Progenitor cell of endocrine pancreas (in vitro differentiated cells): ENCODE measurements around the gene PRDM7. TPM values are rescaled to one million over a fixed set of nuclear protein-coding genes. Genes with fewer than 3 reads are reported as not detected.
"Not testable (repeated sequence)": the region's sequence is repeated elsewhere in the genome, so short reads cannot be mapped to it uniquely, and the experiment has no call there.

ENCODE experiments used
- DNase-seq: peaks from one replicate; pipeline ENCODE4 v3.0.0; 2021; ENCODE audit warnings: low spot score; ENCODE audit not compliant: unreplicated experiment
- H3K27ac Mint-ChIP-seq: 2 replicates; pipeline ENCODE4 v1.8.0; 2021; ENCODE audit warnings: mild to moderate bottlenecking, moderate library complexity, mixed read lengths
- H3K27me3 Mint-ChIP-seq: 2 replicates; pipeline ENCODE4 v1.8.0; 2021; ENCODE audit warnings: mixed read lengths
- H3K36me3 Mint-ChIP-seq: 2 replicates; pipeline ENCODE4 v1.8.0; 2022; ENCODE audit warnings: mixed read lengths; ENCODE audit not compliant: insufficient read depth
- H3K4me1 Mint-ChIP-seq: 2 replicates; pipeline ENCODE4 v1.8.0; 2021; ENCODE audit warnings: low read depth, mixed read lengths
- H3K4me3 Mint-ChIP-seq: 2 replicates; pipeline ENCODE4 v1.8.0; 2021; ENCODE audit warnings: low read depth, mild to moderate bottlenecking, moderate library complexity, mixed read lengths
- H3K9me3 Mint-ChIP-seq: 2 replicates; pipeline ENCODE4 v1.8.0; 2021; ENCODE audit warnings: low read depth, mixed read lengths
- CTCF ChIP-seq: fragments of 200-600 bp; sonication (generic); IDR thresholded peaks from one replicate; pipeline ENCODE4 v1.5.0; 2021; ENCODE audit warnings: antibody characterized with exemption, mild to moderate bottlenecking; ENCODE audit not compliant: unreplicated experiment
- total RNA-seq: library from RNA; stranded (reverse); gene quantifications from 2 replicates; pipeline ENCODE4 v1.2.1, GENCODE V29; 2021

The PRDM7 gene
- total RNA-seq, 1 donor from 2014 or later, result not detected

DNA sequence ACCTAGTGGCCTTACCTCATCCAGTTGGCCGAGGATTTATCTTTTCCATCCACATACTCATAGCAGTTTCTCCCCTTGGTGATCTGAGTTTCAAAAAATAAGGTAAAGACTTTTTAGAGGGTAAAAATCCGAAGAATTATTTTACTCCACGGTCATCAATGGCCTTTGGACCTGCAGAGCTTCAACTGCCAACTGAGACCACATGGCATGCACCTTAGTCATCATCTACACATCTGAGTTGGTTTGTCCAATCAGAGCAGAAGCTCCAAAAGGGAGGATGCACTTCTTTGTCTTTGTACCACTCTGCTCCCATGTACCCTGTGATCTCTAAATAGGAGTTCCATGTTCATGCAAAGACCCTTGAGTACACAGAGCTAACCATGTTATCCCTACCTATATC, 15.7 kb downstream of the PRDM7 start:
- no peak for TF ChIP-seq CTCF
- H3K4me1 Mint-ChIP-seq, result no peaks in the 10 kb centered on the region
- H3K36me3 Mint-ChIP-seq, result no peaks in the 10 kb centered on the region
- DNase-seq, result no peak
- no peak overlapping the region for H3K4me3 Mint-ChIP-seq
- no peak overlapping the region for H3K27ac Mint-ChIP-seq
- no peaks in the 10 kb centered on the region for H3K9me3 Mint-ChIP-seq
- H3K27me3 Mint-ChIP-seq, result peaks cover 37% of the 10 kb centered on the region

DNA sequence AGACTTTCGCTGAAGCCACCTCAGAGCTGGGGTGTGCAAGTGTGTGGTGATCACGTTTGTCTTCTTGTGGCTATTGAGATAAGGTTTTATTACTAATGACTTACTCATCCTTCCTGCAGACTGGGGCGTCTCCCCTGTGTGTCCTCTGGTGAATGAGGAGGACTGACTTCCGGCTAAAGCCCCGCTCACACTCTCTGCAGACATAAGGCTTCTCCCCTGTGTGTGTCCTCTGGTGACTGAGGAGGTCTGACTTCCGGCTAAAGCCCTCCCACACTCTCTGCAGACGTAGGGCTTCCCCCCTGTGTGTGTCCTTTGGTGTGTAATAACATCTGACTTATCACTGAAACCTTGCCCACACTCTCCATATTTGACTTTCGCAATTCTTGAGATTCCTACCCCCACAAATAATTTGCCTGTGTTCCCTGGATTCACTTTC, 19.4 kb downstream of the PRDM7 start:
- Mint-ChIP-seq H3K27ac (no peak overlapping the region), H3K4me3 (no peak overlapping the region), H3K27me3 (peaks cover 27% of the 10 kb centered on the region), H3K9me3 (peaks cover 20% of the 10 kb centered on the region), H3K36me3 (peaks cover 2% of the 10 kb centered on the region), H3K4me1 (no peaks in the 10 kb centered on the region)
- DNase-seq, result no peak
- no peak for TF ChIP-seq CTCF

DNA sequence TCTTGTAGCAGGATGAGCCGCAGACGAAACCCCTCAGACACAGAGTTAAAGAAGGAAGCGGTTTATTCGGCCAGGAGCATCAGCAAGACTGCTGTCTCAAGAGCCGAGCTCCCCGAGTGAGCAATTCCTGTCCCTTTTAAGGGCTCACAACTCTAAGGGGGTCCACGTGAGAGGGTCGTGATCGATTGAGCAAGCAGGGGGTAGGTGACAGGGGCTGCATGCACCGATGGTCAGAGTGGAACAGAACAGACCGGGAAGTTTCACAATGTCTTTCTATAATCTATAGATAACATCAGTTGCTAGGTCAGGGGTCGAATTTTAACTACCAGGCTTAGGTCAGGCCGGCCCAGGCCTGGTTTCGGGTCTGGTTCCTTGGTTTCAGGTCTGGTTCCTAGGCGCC, 20.6 kb downstream of the PRDM7 start:
- not testable (repeated sequence) for DNase-seq, H3K36me3 Mint-ChIP-seq, H3K4me3 Mint-ChIP-seq, H3K4me1 Mint-ChIP-seq, H3K27ac Mint-ChIP-seq
- peaks cover 20% of the 10 kb centered on the region for H3K9me3 Mint-ChIP-seq
- H3K27me3 Mint-ChIP-seq, result peaks cover 23% of the 10 kb centered on the region

DNA sequence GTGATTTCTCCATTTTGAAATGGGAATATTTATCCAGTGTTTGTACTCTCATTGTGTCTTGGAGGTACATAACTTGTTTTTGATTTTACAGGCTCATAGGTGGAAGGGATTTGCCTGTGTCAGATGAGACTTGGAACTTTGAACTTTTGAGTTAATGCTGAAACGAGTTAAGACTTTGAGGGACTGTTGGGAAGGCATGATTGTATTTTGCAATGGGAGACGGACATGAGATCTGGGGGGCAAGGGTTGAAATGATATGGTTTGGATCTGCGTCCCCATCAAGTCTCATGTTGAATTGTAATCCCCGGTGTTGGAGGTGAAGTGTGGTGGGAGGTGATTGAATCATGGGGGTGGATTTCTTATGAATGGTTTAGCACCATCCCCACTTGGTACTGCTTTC, 21.8 kb downstream of the PRDM7 start:
- no peak for DNase-seq
- H3K27me3 Mint-ChIP-seq, result peaks cover 23% of the 10 kb centered on the region
- peaks cover 2% of the 10 kb centered on the region for H3K36me3 Mint-ChIP-seq
- H3K27ac Mint-ChIP-seq, result no peak overlapping the region
- H3K4me1 Mint-ChIP-seq, result no peaks in the 10 kb centered on the region
- H3K9me3 Mint-ChIP-seq, result peaks cover 20% of the 10 kb centered on the region
- H3K4me3 Mint-ChIP-seq, result no peak overlapping the region
- TF ChIP-seq CTCF, result no peak

GRCh38 chr16:90054554-90054953, 22.6 kb downstream of the PRDM7 start:
- H3K27me3 Mint-ChIP-seq, result peaks cover 20% of the 10 kb centered on the region
- H3K36me3 Mint-ChIP-seq, result peaks cover 2% of the 10 kb centered on the region
- H3K27ac Mint-ChIP-seq, result no peak overlapping the region
- no peaks in the 10 kb centered on the region for H3K4me1 Mint-ChIP-seq
- no peak for TF ChIP-seq CTCF
- no peak for DNase-seq
- peaks cover 20% of the 10 kb centered on the region for H3K9me3 Mint-ChIP-seq
- no peak overlapping the region for H3K4me3 Mint-ChIP-seq

DNA sequence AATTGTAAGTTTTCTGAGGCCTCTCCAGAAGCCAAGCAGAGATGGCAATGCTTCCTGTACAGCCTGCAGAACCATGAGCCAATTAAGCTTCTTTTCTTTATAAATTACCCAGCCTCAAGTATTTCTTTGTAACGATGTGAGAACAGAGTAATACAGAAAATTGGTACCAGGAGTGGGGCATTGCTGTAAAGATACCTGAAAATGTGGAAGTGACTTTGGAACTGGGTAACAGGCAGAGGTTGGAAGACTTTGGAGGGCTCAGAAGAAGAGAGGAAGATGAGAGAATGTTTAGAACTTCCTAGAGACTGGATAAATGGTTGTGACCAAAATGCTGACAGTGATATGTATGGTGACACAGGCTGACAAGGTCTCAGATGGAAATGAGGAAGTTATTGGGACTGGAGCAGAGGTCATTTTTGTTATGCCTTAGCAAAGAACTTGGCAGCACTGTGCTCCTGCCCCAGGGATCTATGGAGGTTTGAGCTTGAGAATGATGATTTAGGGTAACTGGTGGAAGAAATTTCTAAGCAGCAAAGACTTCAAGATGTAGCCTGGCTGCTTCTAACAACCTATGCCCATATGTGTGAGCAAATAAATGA, 23.1 kb downstream of the PRDM7 start:
- DNase-seq, result no peak
- H3K27ac Mint-ChIP-seq, result no peak overlapping the region
- peaks cover 20% of the 10 kb centered on the region for H3K9me3 Mint-ChIP-seq
- no peaks in the 10 kb centered on the region for H3K4me1 Mint-ChIP-seq
- peaks cover 22% of the 10 kb centered on the region for H3K27me3 Mint-ChIP-seq
- no peak overlapping the region for H3K4me3 Mint-ChIP-seq
- peaks cover 2% of the 10 kb centered on the region for H3K36me3 Mint-ChIP-seq
- TF ChIP-seq CTCF, result no peak
